WTC11 (cell line): Measurements from ENCODE around the gene PCDH19. TPM values are rescaled to one million over a fixed set of nuclear protein-coding genes. Genes with fewer than 3 reads are reported as not detected.
A peak's percentile ranks its signal among the peaks of the same experiment; 100 is the strongest.

Source experiments
- ATAC-seq: fragments of 200-7000 bp; cut with Tn5 transposase; 2 replicates; pipeline ENCODE4 v1.10.0; 2021; ENCODE audit warnings: mild to moderate bottlenecking, moderate library complexity
- CTCF ChIA-PET: fragments of 300-600 bp; sonication (Branson Sonifier 250); formaldehyde crosslinking; loops from one replicate; lab custom pipeline; 2021; ENCODE audit warnings: antibody characterized with exemption; lab: Charles Lee
- POLR2A ChIA-PET: fragments of 350-600 bp; sonication (Branson Sonifier 250); formaldehyde crosslinking; loops from one replicate; lab custom pipeline; 2021; ENCODE audit warnings: antibody characterized with exemption; lab: Charles Lee
- DNase-seq: peaks from one replicate; pipeline ENCODE4 v3.0.0; 2021; ENCODE audit warnings: low spot score
- H3K27ac Mint-ChIP-seq: 2 replicates; pipeline ENCODE4 v1.8.0; 2021; ENCODE audit warnings: mixed read lengths
- H3K27me3 Mint-ChIP-seq: 2 replicates; pipeline ENCODE4 v1.8.0; 2021; ENCODE audit warnings: low read depth, mild to moderate bottlenecking, moderate library complexity, mixed read lengths
- H3K36me3 Mint-ChIP-seq: 2 replicates; pipeline ENCODE4 v1.8.0; 2021; ENCODE audit warnings: mixed read lengths
- H3K4me1 Mint-ChIP-seq: 2 replicates; pipeline ENCODE4 v1.8.0; 2022; ENCODE audit warnings: mixed read lengths
- H3K4me3 Mint-ChIP-seq: 2 replicates; pipeline ENCODE4 v1.8.0; 2021; ENCODE audit warnings: mild to moderate bottlenecking, moderate library complexity, mixed read lengths
- H3K9me3 Mint-ChIP-seq: 2 replicates; pipeline ENCODE4 v1.8.0; 2021; ENCODE audit warnings: mixed read lengths
- E2F4 ChIP-seq: sonication (generic); formaldehyde crosslinking; IDR thresholded peaks from 2 replicates; pipeline ENCODE4 v1.8.1; 2022; ENCODE audit warnings: low read depth, mild to moderate bottlenecking, moderate library complexity, missing genetic modification reagents, borderline replicate concordance
- ESRRA ChIP-seq: sonication (generic); formaldehyde crosslinking; IDR thresholded peaks from 2 replicates; pipeline ENCODE4 v1.8.1; 2022; ENCODE audit warnings: mild to moderate bottlenecking, missing genetic modification reagents, borderline replicate concordance
- FOXK1 ChIP-seq: sonication (generic); formaldehyde crosslinking; IDR thresholded peaks from 2 replicates; pipeline ENCODE4 v1.8.0; 2022; ENCODE audit warnings: mild to moderate bottlenecking, moderate library complexity, missing genetic modification reagents
- IRF2 ChIP-seq: sonication (generic); formaldehyde crosslinking; IDR thresholded peaks from 2 replicates; pipeline ENCODE4 v1.8.0; 2022; ENCODE audit warnings: low read depth, missing genetic modification reagents, borderline replicate concordance
- NFE2L1 ChIP-seq: sonication (generic); formaldehyde crosslinking; IDR thresholded peaks from 2 replicates; pipeline ENCODE4 v1.8.1; 2023; ENCODE audit warnings: missing genetic modification reagents
- OVOL2 ChIP-seq: fragments of 250-450 bp; sonication (Bioruptor Pico); IDR thresholded peaks from 2 replicates; pipeline ENCODE4 v1.9.0; 2021; ENCODE audit warnings: mild to moderate bottlenecking, borderline replicate concordance
- PRRX2 ChIP-seq: fragments of 250-450 bp; sonication (Bioruptor Pico); IDR thresholded peaks from 2 replicates; pipeline ENCODE4 v1.8.0; 2021; ENCODE audit warnings: mild to moderate bottlenecking
- RORB ChIP-seq: fragments of 250-450 bp; sonication (Bioruptor Pico); IDR thresholded peaks from 2 replicates; pipeline ENCODE4 v1.9.0; 2021; ENCODE audit warnings: mild to moderate bottlenecking
- SMAD3 ChIP-seq: sonication (generic); formaldehyde crosslinking; IDR thresholded peaks from 2 replicates; pipeline ENCODE4 v1.8.0; 2022; ENCODE audit warnings: missing genetic modification reagents, mild to moderate bottlenecking, borderline replicate concordance
- ZNF671 ChIP-seq: fragments of 250-450 bp; sonication (Bioruptor Pico); IDR thresholded peaks from 2 replicates; pipeline ENCODE4 v1.8.0; 2021; ENCODE audit warnings: mild to moderate bottlenecking
- total RNA-seq: library from RNA; stranded (reverse); gene quantifications from 3 replicates; pipeline ENCODE4 v1.2.3, GENCODE V29; 2021
- TF ChIP-seq, protein P1 (sequence below): fragments of 200-600 bp; IDR thresholded peaks from 2 replicates; pipeline ENCODE4 v1.8.0; 2022; ENCODE audit warnings: antibody characterized with exemption
- TF ChIP-seq, protein P2 (sequence below): sonication (generic); formaldehyde crosslinking; IDR thresholded peaks from 2 replicates; pipeline ENCODE4 v1.8.0; 2023; ENCODE audit warnings: missing genetic modification reagents
- TF ChIP-seq, protein P3 (sequence below): sonication (generic); formaldehyde crosslinking; IDR thresholded peaks from 2 replicates; pipeline ENCODE4 v1.8.1; 2023; ENCODE audit warnings: mild to moderate bottlenecking, missing genetic modification reagents, moderate library complexity
- TF ChIP-seq, protein P4 (sequence below): sonication (generic); formaldehyde crosslinking; IDR thresholded peaks from 2 replicates; pipeline ENCODE4 v1.8.0; 2022; ENCODE audit warnings: mild to moderate bottlenecking, missing genetic modification reagents
- TF ChIP-seq, protein P5 (sequence below): sonication (generic); formaldehyde crosslinking; conservative IDR thresholded peaks from 2 replicates; pipeline ENCODE4 v1.8.1; 2023; ENCODE audit warnings: mild to moderate bottlenecking, low read depth, missing genetic modification reagents, moderate library complexity
- TF ChIP-seq, protein P6 (sequence below): sonication (generic); formaldehyde crosslinking; IDR thresholded peaks from 2 replicates; pipeline ENCODE4 v1.8.0; 2022; ENCODE audit warnings: missing genetic modification reagents

Gene PCDH19
- total RNA-seq, 1 experiment from 2014 or later: 1.5 TPM

GRCh38 chrX:100407784-100408712 is 2.0 kb downstream of the PCDH19 start (continued):
- TF ChIP-seq, protein P1, sequence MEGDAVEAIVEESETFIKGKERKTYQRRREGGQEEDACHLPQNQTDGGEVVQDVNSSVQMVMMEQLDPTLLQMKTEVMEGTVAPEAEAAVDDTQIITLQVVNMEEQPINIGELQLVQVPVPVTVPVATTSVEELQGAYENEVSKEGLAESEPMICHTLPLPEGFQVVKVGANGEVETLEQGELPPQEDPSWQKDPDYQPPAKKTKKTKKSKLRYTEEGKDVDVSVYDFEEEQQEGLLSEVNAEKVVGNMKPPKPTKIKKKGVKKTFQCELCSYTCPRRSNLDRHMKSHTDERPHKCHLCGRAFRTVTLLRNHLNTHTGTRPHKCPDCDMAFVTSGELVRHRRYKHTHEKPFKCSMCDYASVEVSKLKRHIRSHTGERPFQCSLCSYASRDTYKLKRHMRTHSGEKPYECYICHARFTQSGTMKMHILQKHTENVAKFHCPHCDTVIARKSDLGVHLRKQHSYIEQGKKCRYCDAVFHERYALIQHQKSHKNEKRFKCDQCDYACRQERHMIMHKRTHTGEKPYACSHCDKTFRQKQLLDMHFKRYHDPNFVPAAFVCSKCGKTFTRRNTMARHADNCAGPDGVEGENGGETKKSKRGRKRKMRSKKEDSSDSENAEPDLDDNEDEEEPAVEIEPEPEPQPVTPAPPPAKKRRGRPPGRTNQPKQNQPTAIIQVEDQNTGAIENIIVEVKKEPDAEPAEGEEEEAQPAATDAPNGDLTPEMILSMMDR: no peak
- TF ChIP-seq FOXK1 (no peak), ZNF671 (CRISPR knock-in tag) (no peak)

DNA sequence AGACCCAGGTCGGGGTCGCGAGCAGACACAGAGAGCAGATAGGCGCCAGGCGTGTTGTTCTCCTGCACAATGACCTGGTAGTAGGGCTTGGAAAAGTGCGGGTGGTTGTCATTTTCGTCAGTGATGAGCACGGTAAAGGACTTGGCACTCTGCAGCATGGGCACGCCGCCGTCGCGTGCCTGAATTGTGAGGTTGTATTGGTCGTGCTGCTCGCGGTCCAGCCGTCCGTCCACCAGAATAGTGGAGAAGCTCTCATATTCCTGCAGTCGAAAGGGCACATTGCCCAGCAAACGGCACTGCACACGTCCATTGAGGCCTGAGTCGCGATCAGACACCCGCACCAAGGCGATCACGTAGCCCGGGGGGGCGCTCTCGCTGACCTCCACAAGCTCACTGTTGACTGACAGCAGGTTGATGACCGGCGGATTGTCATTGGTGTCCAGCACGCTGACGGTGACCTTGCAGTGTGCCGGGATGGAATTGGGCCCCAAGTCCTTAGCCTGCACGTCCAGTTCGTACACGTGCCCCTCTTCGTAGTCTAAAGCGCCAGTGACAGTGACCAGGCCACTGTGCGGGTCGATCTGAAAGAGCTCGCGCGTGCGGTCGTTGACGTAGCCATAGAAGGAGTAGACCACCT is 2.8 kb downstream of the PCDH19 start:
- H3K9me3 Mint-ChIP-seq: no peaks in the 10 kb centered on the region
- H3K36me3 Mint-ChIP-seq: 0 out of 2 replicates have a peak, but pooled peaks cover 6% of the 10 kb centered on the region
- H3K4me1 Mint-ChIP-seq: peaks cover 33% of the 10 kb centered on the region
- peak overlapping the region; percentile 54 for H3K4me3 Mint-ChIP-seq
- H3K27me3 Mint-ChIP-seq: peaks cover 97% of the 10 kb centered on the region
- ATAC-seq (no peak), DNase-seq (no peak)
- TF ChIP-seq OVOL2: no peak
- POLR2A ChIA-PET: no interaction called here
- CTCF ChIA-PET: interaction anchor here (1.0 to 1.2 kb wide), 3 partner anchors 28 to 40 kb away, joined by 4 to 10 read pairs (median 4); no protein-coding TSS in a partner anchor
- H3K27ac Mint-ChIP-seq: no peak overlapping the region

GRCh38 chrX:100405424-100405823 is 4.6 kb downstream of the PCDH19 start:
- Mint-ChIP-seq H3K9me3 (no peaks in the 10 kb centered on the region), H3K27me3 (peaks cover 95% of the 10 kb centered on the region), H3K27ac (no peak overlapping the region), H3K4me3 (no peak overlapping the region), H3K4me1 (peaks cover 23% of the 10 kb centered on the region), H3K36me3 (0 out of 2 replicates have a peak, but pooled peaks cover 6% of the 10 kb centered on the region)
- no peak for ATAC-seq
- ChIA-PET POLR2A (no interaction called here), CTCF (no interaction called here)
- no peak for TF ChIP-seq NFE2L1 (CRISPR knock-in tag)
- TF ChIP-seq, protein P2, sequence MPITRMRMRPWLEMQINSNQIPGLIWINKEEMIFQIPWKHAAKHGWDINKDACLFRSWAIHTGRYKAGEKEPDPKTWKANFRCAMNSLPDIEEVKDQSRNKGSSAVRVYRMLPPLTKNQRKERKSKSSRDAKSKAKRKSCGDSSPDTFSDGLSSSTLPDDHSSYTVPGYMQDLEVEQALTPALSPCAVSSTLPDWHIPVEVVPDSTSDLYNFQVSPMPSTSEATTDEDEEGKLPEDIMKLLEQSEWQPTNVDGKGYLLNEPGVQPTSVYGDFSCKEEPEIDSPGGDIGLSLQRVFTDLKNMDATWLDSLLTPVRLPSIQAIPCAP (CRISPR knock-in tag): no peak
- no peak for TF ChIP-seq RORB
- TF ChIP-seq IRF2 (CRISPR knock-in tag): no peak
- TF ChIP-seq E2F4 (CRISPR knock-in tag): no peak
- TF ChIP-seq, protein P3, sequence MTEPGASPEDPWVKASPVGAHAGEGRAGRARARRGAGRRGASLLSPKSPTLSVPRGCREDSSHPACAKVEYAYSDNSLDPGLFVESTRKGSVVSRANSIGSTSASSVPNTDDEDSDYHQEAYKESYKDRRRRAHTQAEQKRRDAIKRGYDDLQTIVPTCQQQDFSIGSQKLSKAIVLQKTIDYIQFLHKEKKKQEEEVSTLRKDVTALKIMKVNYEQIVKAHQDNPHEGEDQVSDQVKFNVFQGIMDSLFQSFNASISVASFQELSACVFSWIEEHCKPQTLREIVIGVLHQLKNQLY (CRISPR knock-in tag): no peak
- DNase-seq: no peak

DNA sequence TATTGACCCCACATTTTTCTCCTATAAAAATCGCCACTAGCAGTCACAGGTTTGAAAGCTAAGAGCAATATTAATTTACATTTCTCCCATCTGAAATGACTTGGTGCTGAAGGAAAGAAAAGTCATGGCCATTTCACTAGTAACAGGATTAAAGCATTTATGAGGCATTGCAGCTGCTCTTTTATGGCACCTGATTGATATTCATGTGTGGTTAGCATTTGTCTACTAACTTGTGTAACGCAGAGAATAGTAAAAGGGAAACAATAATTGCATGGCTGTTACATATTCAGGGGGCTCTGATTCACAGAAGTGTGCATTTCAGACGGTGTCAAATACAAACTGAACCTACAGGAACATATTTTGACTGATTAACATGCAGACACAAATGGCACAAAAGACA is 5.2 kb downstream of the PCDH19 start:
- H3K36me3 Mint-ChIP-seq: 0 out of 2 replicates have a peak, but pooled peaks cover 6% of the 10 kb centered on the region
- ATAC-seq (no peak), DNase-seq (no peak)
- CTCF ChIA-PET: no interaction called here
- H3K9me3 Mint-ChIP-seq: no peaks in the 10 kb centered on the region
- H3K27ac Mint-ChIP-seq: no peak overlapping the region
- no peak overlapping the region for H3K4me3 Mint-ChIP-seq
- H3K4me1 Mint-ChIP-seq: peaks cover 23% of the 10 kb centered on the region
- peaks cover 94% of the 10 kb centered on the region for H3K27me3 Mint-ChIP-seq
- TF ChIP-seq, protein P4, sequence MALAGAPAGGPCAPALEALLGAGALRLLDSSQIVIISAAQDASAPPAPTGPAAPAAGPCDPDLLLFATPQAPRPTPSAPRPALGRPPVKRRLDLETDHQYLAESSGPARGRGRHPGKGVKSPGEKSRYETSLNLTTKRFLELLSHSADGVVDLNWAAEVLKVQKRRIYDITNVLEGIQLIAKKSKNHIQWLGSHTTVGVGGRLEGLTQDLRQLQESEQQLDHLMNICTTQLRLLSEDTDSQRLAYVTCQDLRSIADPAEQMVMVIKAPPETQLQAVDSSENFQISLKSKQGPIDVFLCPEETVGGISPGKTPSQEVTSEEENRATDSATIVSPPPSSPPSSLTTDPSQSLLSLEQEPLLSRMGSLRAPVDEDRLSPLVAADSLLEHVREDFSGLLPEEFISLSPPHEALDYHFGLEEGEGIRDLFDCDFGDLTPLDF (CRISPR knock-in tag): no peak
- TF ChIP-seq, protein P5, sequence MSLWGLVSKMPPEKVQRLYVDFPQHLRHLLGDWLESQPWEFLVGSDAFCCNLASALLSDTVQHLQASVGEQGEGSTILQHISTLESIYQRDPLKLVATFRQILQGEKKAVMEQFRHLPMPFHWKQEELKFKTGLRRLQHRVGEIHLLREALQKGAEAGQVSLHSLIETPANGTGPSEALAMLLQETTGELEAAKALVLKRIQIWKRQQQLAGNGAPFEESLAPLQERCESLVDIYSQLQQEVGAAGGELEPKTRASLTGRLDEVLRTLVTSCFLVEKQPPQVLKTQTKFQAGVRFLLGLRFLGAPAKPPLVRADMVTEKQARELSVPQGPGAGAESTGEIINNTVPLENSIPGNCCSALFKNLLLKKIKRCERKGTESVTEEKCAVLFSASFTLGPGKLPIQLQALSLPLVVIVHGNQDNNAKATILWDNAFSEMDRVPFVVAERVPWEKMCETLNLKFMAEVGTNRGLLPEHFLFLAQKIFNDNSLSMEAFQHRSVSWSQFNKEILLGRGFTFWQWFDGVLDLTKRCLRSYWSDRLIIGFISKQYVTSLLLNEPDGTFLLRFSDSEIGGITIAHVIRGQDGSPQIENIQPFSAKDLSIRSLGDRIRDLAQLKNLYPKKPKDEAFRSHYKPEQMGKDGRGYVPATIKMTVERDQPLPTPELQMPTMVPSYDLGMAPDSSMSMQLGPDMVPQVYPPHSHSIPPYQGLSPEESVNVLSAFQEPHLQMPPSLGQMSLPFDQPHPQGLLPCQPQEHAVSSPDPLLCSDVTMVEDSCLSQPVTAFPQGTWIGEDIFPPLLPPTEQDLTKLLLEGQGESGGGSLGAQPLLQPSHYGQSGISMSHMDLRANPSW: no peak
- TF ChIP-seq ESRRA: no peak
- TF ChIP-seq SMAD3 (CRISPR knock-in tag): no peak
- no peak for TF ChIP-seq PRRX2 (CRISPR knock-in tag)
- no peak for TF ChIP-seq RORB
- TF ChIP-seq, protein P6, sequence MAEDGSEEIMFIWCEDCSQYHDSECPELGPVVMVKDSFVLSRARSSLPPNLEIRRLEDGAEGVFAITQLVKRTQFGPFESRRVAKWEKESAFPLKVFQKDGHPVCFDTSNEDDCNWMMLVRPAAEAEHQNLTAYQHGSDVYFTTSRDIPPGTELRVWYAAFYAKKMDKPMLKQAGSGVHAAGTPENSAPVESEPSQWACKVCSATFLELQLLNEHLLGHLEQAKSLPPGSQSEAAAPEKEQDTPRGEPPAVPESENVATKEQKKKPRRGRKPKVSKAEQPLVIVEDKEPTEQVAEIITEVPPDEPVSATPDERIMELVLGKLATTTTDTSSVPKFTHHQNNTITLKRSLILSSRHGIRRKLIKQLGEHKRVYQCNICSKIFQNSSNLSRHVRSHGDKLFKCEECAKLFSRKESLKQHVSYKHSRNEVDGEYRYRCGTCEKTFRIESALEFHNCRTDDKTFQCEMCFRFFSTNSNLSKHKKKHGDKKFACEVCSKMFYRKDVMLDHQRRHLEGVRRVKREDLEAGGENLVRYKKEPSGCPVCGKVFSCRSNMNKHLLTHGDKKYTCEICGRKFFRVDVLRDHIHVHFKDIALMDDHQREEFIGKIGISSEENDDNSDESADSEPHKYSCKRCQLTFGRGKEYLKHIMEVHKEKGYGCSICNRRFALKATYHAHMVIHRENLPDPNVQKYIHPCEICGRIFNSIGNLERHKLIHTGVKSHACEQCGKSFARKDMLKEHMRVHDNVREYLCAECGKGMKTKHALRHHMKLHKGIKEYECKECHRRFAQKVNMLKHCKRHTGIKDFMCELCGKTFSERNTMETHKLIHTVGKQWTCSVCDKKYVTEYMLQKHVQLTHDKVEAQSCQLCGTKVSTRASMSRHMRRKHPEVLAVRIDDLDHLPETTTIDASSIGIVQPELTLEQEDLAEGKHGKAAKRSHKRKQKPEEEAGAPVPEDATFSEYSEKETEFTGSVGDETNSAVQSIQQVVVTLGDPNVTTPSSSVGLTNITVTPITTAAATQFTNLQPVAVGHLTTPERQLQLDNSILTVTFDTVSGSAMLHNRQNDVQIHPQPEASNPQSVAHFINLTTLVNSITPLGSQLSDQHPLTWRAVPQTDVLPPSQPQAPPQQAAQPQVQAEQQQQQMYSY: no peak
- POLR2A ChIA-PET: no interaction called here
